SH-SY5Y (cell line): ENCODE data around the gene GP1BB.

ENCODE experiments used
- GATA2 ChIP-seq: IDR thresholded peaks from 2 replicates; pipeline ENCODE4 v1.6.1; 2011; ENCODE audit warnings: mild to moderate bottlenecking, low read depth, low read length
- GATA3 ChIP-seq: IDR thresholded peaks from 2 replicates; pipeline ENCODE4 v1.6.1; 2011; ENCODE audit warnings: low read depth, mild to moderate bottlenecking, low read length, moderate library complexity

DNA sequence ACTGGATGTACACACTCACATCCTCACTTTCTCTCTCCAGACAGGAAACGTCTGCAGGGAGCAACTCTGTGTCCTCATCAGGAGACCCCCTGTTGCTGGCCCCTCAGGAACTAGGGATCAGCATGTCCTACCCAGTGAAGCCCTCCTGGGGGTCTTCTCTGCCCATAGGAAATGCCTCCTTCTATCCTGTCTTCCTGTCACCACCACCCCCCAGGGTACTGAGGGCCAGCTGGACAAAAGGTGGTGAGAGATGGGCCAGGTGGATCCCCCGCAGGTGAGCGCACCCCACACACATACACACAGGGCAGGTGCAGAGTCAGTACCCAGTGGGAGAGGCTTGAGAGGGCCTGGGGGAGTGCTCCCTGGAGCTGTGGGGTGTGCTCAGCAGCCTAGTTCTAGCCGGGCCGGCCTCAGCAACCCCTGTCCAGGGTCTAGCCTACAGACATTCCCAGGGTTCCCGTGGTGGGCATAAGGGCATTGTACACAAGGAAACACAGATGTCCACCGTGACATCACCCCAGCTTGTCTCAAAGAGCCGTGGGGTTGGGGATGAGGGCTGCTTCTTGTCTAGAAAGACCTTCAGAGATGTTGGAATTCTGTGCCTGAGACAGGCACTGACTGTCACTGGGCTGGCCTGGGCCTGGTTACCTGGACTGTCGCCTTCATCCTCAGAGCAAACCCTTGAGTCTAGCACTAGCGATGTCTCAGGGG lies 9.2 kb downstream of the GP1BB start:
- no peak for TF ChIP-seq GATA2
- no peak for TF ChIP-seq GATA3
